Epithelial cell of proximal tubule (primary cell): ENCODE data around the gene C3orf52. TPM values are rescaled to one million over a fixed set of nuclear protein-coding genes. Genes with fewer than 3 reads are reported as not detected.

ENCODE experiments used
- DNase-seq: peaks from one replicate; pipeline ENCODE4 v3.0.0-alpha.2; 2011; ENCODE audit warnings: low read depth
- H3K4me3 ChIP-seq: 2 replicates; pipeline ENCODE4 v1.5.1; 2011; ENCODE audit warnings: low read depth, mild to moderate bottlenecking, low read length
- total RNA-seq: library from RNA; depleted of rRNA; stranded (reverse); fragments of >200 nt; gene quantifications from 2 replicates; pipeline ENCODE4 v1.2.3, GENCODE V29; 2015
- TF ChIP-seq, protein P1 (sequence below): conservative IDR thresholded peaks from 2 replicates; pipeline ENCODE4 v1.5.1; 2012; ENCODE audit warnings: low read depth, mild to moderate bottlenecking, low read length

The C3orf52 gene
- total RNA-seq, 1 donor from 2014 or later, result 55.1 TPM

GRCh38 chr3:112074006-112074405, 12.2 kb upstream of the C3orf52 start:
- no peak overlapping the region for H3K4me3 ChIP-seq
- DNase-seq, result no peak
- TF ChIP-seq, protein P1, sequence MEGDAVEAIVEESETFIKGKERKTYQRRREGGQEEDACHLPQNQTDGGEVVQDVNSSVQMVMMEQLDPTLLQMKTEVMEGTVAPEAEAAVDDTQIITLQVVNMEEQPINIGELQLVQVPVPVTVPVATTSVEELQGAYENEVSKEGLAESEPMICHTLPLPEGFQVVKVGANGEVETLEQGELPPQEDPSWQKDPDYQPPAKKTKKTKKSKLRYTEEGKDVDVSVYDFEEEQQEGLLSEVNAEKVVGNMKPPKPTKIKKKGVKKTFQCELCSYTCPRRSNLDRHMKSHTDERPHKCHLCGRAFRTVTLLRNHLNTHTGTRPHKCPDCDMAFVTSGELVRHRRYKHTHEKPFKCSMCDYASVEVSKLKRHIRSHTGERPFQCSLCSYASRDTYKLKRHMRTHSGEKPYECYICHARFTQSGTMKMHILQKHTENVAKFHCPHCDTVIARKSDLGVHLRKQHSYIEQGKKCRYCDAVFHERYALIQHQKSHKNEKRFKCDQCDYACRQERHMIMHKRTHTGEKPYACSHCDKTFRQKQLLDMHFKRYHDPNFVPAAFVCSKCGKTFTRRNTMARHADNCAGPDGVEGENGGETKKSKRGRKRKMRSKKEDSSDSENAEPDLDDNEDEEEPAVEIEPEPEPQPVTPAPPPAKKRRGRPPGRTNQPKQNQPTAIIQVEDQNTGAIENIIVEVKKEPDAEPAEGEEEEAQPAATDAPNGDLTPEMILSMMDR, result no peak

- TF ChIP-seq, protein P1, result no peak
- no peak overlapping the region for H3K4me3 ChIP-seq
- peak; percentile 94 for DNase-seq
Observed at GRCh38 chr3:112074616-112075497, 11.3 kb upstream of the C3orf52 start.

DNA sequence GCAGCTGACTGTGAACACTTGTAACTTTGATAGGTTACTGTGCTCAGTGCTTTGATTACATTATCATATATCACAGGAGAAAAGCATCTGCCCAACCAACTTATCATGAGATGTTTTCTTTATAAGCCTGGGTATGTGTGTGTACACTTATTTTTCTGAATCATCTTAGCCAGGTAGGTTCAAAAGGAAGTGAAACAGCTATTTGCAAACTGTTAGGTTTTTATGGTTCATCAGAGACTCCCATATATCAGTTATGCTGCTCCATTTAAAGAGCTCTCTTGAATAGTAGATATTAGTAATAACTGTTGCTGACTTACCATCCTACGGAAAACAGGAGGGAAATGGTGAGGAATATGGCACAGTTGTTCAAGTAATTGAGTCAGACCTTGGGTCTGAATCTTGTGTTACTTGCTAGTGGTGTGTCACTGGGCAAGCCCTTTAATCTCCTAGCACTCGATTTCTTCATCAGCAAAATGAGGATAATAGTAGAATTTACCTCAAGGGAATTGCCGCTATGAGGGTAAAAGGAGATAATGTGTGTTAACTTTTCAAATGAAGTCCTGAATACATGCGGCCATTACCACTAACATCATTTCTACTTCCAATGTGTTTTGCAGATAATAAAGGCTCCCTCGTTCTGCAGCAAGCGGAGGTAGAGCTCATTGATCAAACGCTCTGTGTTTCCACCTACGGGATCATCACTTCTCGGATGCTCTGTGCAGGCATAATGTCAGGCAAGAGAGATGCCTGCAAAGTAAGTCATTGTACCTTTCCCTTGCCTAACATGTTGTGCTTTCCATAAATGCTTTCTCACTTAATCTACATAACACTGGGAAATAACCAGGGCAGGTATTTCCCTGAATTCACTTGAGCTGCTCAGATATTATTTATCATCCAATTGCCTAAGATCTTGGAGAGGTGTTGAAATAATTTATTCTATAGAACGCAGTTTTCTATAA, 7.8 kb upstream of the C3orf52 start:
- TF ChIP-seq, protein P1, result no peak
- H3K4me3 ChIP-seq, result no peak overlapping the region
- DNase-seq, result no peak

GRCh38 chr3:112083239-112083638, 3.0 kb upstream of the C3orf52 start:
- no peak overlapping the region for H3K4me3 ChIP-seq
- no peak for DNase-seq
- TF ChIP-seq, protein P1, result no peak

DNA sequence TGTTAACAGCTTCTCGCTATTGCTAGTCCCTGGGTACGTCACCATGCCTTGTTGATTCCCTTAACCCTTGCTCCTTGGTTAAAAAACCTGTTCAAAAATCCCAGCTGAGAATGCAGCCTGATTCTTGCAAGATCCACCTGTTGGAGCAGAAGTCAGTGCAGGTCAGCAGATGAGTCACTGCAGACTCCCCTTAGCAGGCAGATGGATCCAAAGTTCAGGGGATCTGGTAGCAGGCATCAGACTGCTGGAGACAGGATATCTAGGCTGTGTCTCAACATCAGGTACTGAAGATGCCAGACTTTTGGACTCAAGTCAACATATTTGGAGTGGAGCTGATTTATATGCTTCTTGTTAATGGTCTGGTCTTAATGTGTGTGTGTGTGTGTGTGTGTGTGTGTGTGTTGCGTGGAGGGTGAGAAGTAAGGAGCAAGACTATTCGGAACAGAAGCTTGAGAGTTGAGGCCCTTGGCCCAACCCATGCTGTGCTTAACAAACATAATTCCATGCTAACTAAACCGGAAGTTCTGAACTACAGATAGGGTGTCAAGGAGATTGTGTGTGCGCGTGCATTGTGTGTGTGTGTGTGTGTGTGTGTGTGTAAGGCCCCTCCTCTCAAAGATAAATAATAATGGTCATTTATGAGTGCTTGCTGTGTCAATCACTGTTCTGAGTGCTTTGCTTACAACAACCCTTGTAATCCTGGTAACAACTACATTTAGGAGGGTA, 1.0 kb upstream of the C3orf52 start:
- TF ChIP-seq, protein P1, result no peak
- H3K4me3 ChIP-seq, result no peak overlapping the region
- no peak for DNase-seq

DNA sequence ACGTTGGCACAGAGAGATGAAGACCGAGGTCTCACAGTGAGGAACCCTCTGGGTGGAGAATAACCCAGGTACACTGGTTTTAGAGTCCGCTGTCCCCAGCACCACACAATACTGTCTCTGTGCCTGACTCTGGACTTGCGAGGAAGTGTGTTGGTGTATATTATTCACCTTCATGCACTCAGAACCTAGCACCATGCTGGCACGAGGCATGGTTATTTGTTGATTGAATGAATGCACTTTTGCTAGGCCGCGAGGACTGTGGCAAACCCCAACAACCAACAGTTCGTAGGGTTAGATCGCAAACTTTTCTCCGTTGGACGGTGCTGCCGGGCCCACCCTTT, 484 bp upstream of the C3orf52 start:
- TF ChIP-seq, protein P1, result no peak
- H3K4me3 ChIP-seq, result peak overlapping the region; percentile 73
- DNase-seq, result no peak
